WERI-Rb-1 (cell line): ENCODE data around the gene HOXB8.

ENCODE experiments used
- DNase-seq: peaks from one replicate; pipeline ENCODE4 v3.0.0-alpha.2; 2020
- H3K27ac ChIP-seq: fragments of 250-450 bp; sonication (Bioruptor Pico); 2 replicates; pipeline ENCODE4 v1.5.1; 2020; ENCODE audit warnings: mild to moderate bottlenecking, moderate library complexity
- H3K27me3 ChIP-seq: fragments of 250-450 bp; sonication (Bioruptor Pico); 2 replicates; pipeline ENCODE4 v1.5.1; 2021; ENCODE audit warnings: mild to moderate bottlenecking, low read depth, moderate library complexity; ENCODE audit not compliant: insufficient read depth, severe bottlenecking
- H3K36me3 ChIP-seq: fragments of 250-450 bp; sonication (Bioruptor Pico); 2 replicates; pipeline ENCODE4 v1.5.1; 2020; ENCODE audit warnings: mild to moderate bottlenecking, moderate library complexity
- H3K4me3 ChIP-seq: 2 replicates; pipeline ENCODE4 v1.5.1; 2011; ENCODE audit warnings: low read depth, mild to moderate bottlenecking, control low read depth, low read length
- H3K9me3 ChIP-seq: fragments of 250-450 bp; sonication (Bioruptor Pico); 2 replicates; pipeline ENCODE4 v1.5.1; 2021; ENCODE audit warnings: mild to moderate bottlenecking, moderate library complexity; ENCODE audit not compliant: severe bottlenecking
- TF ChIP-seq, protein P1 (sequence below): IDR thresholded peaks from 2 replicates; pipeline ENCODE4 v1.5.1; 2011; ENCODE audit warnings: low read depth, mild to moderate bottlenecking, control low read depth, inconsistent platforms, low read length

Gene HOXB8

DNA sequence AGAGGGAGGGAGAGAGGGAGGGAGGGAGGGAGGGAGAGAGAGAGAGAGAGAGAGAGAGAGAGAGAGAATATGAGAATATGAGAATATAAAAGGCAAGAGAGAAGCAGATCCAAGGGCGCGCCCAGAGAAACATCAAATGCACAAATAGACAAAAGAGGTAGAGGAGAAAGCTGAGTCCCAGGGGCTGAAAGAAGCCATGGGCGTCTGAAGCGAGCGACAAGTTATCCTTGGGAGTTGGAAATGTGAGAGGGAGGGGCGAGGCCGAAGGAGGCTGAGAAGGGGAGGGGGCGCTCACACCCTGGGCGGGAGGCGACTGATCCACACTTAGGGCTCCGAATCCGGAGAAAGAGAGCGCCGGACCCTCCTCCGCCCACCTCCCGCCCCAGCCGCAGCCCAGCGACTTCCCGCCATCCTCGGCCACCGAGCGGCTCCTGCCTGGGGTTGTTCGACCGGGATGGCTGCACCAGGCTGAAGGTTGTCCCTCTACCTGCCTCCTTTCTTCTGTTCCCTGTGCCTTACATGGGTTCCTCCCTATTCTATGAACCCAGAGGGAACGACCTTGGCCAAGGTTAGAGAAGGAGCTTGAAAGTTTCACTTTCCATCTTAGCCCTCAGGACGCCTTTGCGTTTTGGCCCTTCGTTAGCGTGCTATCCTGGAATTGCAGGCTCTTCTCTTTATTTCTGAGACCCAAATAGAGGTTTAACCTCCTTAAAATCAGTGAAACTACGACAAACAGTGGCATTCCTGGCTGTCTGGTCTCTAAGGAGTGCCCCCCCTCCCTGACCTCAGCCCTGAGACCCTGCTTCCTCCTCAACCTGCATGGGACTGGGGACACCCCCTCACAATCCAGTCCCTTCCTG, 32.2 kb upstream of the HOXB8 start:
- Histone ChIP-seq H3K27ac (no peak overlapping the region), H3K36me3 (no peaks in the 10 kb centered on the region), H3K9me3 (peaks cover 3% of the 10 kb centered on the region), H3K4me3 (no peak overlapping the region), H3K27me3 (peaks cover 98% of the 10 kb centered on the region)
- no peak for DNase-seq
- TF ChIP-seq, protein P1, sequence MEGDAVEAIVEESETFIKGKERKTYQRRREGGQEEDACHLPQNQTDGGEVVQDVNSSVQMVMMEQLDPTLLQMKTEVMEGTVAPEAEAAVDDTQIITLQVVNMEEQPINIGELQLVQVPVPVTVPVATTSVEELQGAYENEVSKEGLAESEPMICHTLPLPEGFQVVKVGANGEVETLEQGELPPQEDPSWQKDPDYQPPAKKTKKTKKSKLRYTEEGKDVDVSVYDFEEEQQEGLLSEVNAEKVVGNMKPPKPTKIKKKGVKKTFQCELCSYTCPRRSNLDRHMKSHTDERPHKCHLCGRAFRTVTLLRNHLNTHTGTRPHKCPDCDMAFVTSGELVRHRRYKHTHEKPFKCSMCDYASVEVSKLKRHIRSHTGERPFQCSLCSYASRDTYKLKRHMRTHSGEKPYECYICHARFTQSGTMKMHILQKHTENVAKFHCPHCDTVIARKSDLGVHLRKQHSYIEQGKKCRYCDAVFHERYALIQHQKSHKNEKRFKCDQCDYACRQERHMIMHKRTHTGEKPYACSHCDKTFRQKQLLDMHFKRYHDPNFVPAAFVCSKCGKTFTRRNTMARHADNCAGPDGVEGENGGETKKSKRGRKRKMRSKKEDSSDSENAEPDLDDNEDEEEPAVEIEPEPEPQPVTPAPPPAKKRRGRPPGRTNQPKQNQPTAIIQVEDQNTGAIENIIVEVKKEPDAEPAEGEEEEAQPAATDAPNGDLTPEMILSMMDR: no peak

GRCh38 chr17:48646183-48647102, 31.4 kb upstream of the HOXB8 start:
- DNase-seq: no peak
- Histone ChIP-seq H3K27ac (no peak overlapping the region), H3K4me3 (no peak overlapping the region; the same call in 1 of the 2 replicates), H3K27me3 (peaks cover 98% of the 10 kb centered on the region), H3K36me3 (no peaks in the 10 kb centered on the region), H3K9me3 (peaks cover 5% of the 10 kb centered on the region)
- TF ChIP-seq, protein P1: no peak

DNA sequence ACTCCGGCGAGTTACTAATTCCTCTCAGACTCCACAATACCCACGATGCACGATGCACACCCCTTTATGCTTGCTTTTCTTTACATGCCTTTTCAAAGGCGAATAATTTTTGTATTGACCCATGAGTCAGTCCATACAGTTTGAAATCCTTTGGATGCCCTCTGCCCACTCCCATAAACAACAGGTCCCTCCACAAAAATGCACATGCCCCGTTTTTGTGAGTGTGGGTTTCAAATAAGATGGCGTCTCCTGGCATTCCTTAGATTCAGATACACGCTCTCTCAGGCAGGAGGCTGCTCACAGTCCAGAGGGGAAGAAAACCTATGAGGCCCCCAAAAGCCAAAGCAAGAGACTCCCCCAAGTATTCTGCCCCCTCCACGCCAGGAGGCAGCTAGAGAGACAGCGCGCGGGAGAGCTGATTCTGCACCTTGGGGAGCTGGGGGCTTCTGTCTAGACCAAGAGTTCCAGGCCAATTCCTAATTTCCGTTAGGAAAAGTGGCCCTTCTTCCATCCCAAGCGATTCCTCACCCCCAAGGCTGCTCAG, 30.6 kb upstream of the HOXB8 start:
- Histone ChIP-seq H3K27me3 (peaks cover 98% of the 10 kb centered on the region), H3K36me3 (no peaks in the 10 kb centered on the region), H3K27ac (no peak overlapping the region), H3K9me3 (peaks cover 4% of the 10 kb centered on the region), H3K4me3 (no peak overlapping the region)
- DNase-seq: no peak
- TF ChIP-seq, protein P1: no peak

DNA sequence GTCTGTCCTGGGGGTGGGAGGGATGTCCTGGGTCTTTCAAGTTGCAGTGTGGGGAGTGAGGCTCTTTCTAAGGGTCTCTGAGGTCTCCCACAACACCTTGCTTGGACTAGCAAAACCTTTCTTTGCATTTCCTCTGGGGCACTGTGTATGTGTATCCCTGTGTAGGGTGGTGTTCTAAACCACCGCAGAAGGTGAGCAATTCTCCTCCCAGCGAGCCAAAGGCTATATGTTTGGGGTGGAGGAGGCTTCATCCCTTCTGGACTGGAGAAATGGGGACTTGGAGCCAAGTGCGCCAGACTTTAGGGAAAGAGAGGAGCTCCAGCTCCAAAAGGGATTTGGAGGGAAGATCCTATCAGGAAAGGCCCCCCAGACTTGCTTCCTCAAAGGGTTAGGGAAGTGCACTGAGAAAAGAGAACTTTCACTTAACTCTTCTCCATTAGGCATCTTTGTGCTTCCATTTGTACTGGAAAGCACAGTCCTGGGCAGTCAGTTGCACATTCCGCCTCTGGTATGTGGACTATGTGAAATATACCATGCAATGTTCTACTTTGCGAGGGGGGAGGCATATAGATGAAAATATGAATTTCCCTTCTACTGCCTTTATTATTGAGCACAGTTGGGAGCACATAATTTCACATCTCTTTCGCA, 29.9 kb upstream of the HOXB8 start:
- Histone ChIP-seq H3K4me3 (no peak overlapping the region), H3K9me3 (peaks cover 4% of the 10 kb centered on the region), H3K27me3 (peaks cover 98% of the 10 kb centered on the region), H3K36me3 (no peaks in the 10 kb centered on the region), H3K27ac (no peak overlapping the region)
- TF ChIP-seq, protein P1: no peak
- DNase-seq: no peak

DNA sequence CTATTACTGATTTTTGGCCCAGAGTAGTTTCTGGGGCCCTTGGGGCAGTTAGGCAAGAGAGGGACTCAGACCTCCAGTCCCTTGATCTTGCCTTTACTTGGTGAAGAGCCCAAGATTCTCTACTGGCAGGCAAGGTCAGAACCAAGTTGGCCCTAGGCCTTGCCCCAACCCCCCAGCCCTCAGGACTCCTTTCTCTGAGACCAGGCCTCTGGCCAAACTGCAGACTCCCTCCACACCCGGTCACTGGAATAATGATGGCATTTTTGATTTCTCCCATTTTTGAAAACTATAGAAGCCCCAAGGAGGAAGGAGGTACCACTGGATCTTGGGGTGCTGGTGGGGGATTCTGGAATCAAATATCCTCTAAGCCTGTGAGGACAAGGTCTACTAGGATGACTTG, 29.1 kb upstream of the HOXB8 start:
- no peak for DNase-seq
- no peak overlapping the region for H3K27ac ChIP-seq
- H3K4me3 ChIP-seq: no peak overlapping the region
- TF ChIP-seq, protein P1: no peak
- H3K9me3 ChIP-seq: peaks cover 4% of the 10 kb centered on the region
- H3K27me3 ChIP-seq: peaks cover 100% of the 10 kb centered on the region
- H3K36me3 ChIP-seq: no peaks in the 10 kb centered on the region
